ENCODE results near the gene ARAF. TPM values are rescaled to one million over a fixed set of nuclear protein-coding genes. Genes with fewer than 3 reads are reported as not detected.

ARAF gene
- total and polyA plus RNA-seq, 2 donors (not counting 3 experiments of a cell fraction or from before 2014, with no cell fraction given) = 62.7 to 69.5 TPM

- no peak overlapping the region for H3K4me2 ChIP-seq (ENCODE audit: insufficient read depth, low read length)
- ChIA-PET CTCF (no interaction called here), POLR2A (no interaction called here)
- DNase-seq (ENCODE audit: low read depth, low spot score) (no peak), FAIRE-seq (no peak)
- no TSS peak for BruUV-seq (replicated peaks)
- no peak overlapping the region for H3K27ac ChIP-seq (ENCODE audit: insufficient read depth, low read depth, low read length)
- no peaks in the 10 kb centered on the region for H3K9me1 ChIP-seq (replicated peaks; ENCODE audit: control insufficient read depth, extremely low read depth, insufficient read depth, low read length)
- no peak overlapping the region for H3K9ac ChIP-seq (replicated peaks; ENCODE audit: extremely low read depth, insufficient read depth, low read length)
- TF ChIP-seq GATA2 (IDR thresholded peaks at IDR 0.05; ENCODE audit: insufficient read depth, insufficient read length, low read depth, low read length) (no peak), EZH2 (IDR thresholded peaks at IDR 0.05; ENCODE audit: borderline replicate concordance, low read depth, low read length, severe bottlenecking) (no peak), MAX (IDR thresholded peaks at IDR 0.05; ENCODE audit: insufficient read depth, insufficient read length) (no peak), JUN (IDR thresholded peaks at IDR 0.05; ENCODE audit: borderline replicate concordance, insufficient read depth, insufficient read length, low read depth) (no peak)
- peaks cover 5 to 8% of the 10 kb centered on the region in 2 experiments for H3K27me3 ChIP-seq (ENCODE audit: control insufficient read depth in 2 of 2, insufficient read depth in 2 of 2, low read length in 2 of 2)
- H4K20me1 ChIP-seq (replicated peaks; ENCODE audit: control insufficient read depth, extremely low read depth, insufficient read depth, low read length) = no peaks in the 10 kb centered on the region
- dilution Hi-C loops (cut with MboI; ENCODE audit: extremely low pct_ligation_motif_present, low sequenced_read_pairs) (no loop called here), intact Hi-C loops (cut with micrococcal nuclease) (loop anchor here (5.0 kb wide), 1 partner anchor 58 kb away; the partner anchor contains the start of gene ARAF)
- H3K79me2 ChIP-seq (ENCODE audit: control insufficient read depth, insufficient read depth, low read length) = no peaks in the 10 kb centered on the region
- H3K4me3 ChIP-seq (replicated peaks in 1 of 3; ENCODE audit: insufficient read depth in 1 of 3, low read depth in 1 of 3, low read length in 3 of 3) = no peak overlapping the region
- H3K36me3 ChIP-seq (ENCODE audit: control insufficient read depth in 2 of 2, extremely low read depth in 1 of 2, insufficient read depth in 2 of 2, low read length in 2 of 2) = no peaks in the 10 kb centered on the region
- H2AFZ ChIP-seq (ENCODE audit: low read depth, low read length) = no peak overlapping the region
- H3K9me3 ChIP-seq (replicated peaks; ENCODE audit: control insufficient read depth, insufficient read depth, low read length) = no peaks in the 10 kb centered on the region
- H3K4me1 ChIP-seq (ENCODE audit: control insufficient read depth, extremely low read depth, insufficient read depth, low read length) = peaks cover 3% of the 10 kb centered on the region
These were observed 59.3 kb downstream of the ARAF start for GRCh38 chrX:47620303-47620685.

Small RNA genes lying within 50 kb of the gene (microRNA-seq; reads per million reads assigned to microRNA genes)
- not detected for gene MIR4769 (ENCODE audit: borderline number of aligned reads, borderline replicate concordance)

Small RNA genes lying within 50 kb of the gene (small RNA-seq; reads per million reads assigned to genes)
- not detected for gene MIR4769 (ENCODE audit: insufficient read depth, insufficient read length, low read depth, low replicate concordance)

Other genes starting within 250 kb of the ARAF start
- gene ZNF157, start 190.6 kb upstream of the ARAF start, total RNA-seq = not detected in 2 replicates
- not detected in 2 replicates for gene ZNF157, start 190.6 kb upstream of the ARAF start, polyA plus RNA-seq
- gene ZNF41, start 78.0 kb upstream of the ARAF start, total RNA-seq = 7.5 TPM in 2 replicates
- gene ZNF41, start 78.0 kb upstream of the ARAF start, polyA plus RNA-seq = 2.1 and 2.9 TPM in 2 replicates
- 104 and 124 TPM in 2 replicates for gene TIMP1, start 21.2 kb downstream of the ARAF start, total RNA-seq
- gene TIMP1, start 21.2 kb downstream of the ARAF start, polyA plus RNA-seq = 277 and 382 TPM in 2 replicates
- gene SYN1, start 58.7 kb downstream of the ARAF start, total RNA-seq = not detected in 2 replicates
- gene SYN1, start 58.7 kb downstream of the ARAF start, polyA plus RNA-seq = not detected in 2 replicates
- gene CFP, start 68.7 kb downstream of the ARAF start, total RNA-seq = 1.00 and 1.9 TPM in 2 replicates
- 0.62 and 0.69 TPM in 2 replicates for gene CFP, start 68.7 kb downstream of the ARAF start, polyA plus RNA-seq
- gene ELK1, start 89.4 kb downstream of the ARAF start, total RNA-seq = 27.5 and 28.7 TPM in 2 replicates
- gene ELK1, start 89.4 kb downstream of the ARAF start, polyA plus RNA-seq = 18.3 and 21.0 TPM in 2 replicates
- 91.2 and 95.7 TPM in 2 replicates for gene UXT, start 98.0 kb downstream of the ARAF start, total RNA-seq
- gene UXT, start 98.0 kb downstream of the ARAF start, polyA plus RNA-seq = 153 and 164 TPM in 2 replicates

All from endothelial cell of umbilical vein (primary cell).